Subcutaneous adipose tissue (tissue), 4 donors: Measurements from ENCODE around the gene GRM7. TPM values are rescaled to one million over a fixed set of nuclear protein-coding genes. Genes with fewer than 3 reads are reported as not detected.

ENCODE experiments used
- CTCF ChIP-seq: fragments of 450-650 bp; IDR thresholded peaks from one replicate; pipeline ENCODE4 v1.5.1; 2016; ENCODE audit warnings: low read depth, mild to moderate bottlenecking, control low read depth, antibody characterized with exemption, moderate library complexity
- total RNA-seq, 4 donors: library from RNA; depleted of rRNA; stranded (reverse); fragments of >200 nt; gene quantifications; one replicate each; pipeline ENCODE4 v1.1.0, GENCODE V29; 2016

Gene GRM7
- total RNA-seq, 4 donors from 2014 or later: 0.16 to 1.2 (median 0.90) TPM

- no peak for TF ChIP-seq CTCF
Observed at GRCh38 chr3:7447197-7447769, 586.4 kb downstream of the GRM7 start.

DNA sequence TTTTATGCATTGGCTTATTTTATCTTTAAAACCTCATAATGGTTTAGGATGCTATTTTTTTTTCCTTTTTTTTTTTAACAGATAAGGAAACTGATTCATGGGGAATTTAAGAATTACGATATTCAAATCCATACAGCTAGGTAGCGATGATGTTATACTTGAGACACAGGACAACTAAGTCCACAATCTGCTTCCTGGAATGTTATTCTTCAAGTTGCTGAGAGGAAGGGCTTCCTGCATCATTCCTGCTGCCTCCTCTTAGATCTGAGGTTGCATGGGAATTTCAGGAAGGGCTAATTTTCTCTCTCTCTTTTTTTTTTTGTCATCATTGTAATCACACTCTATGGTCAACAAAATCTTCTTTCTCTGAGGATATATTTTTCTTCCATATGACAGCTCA lies 595.5 kb downstream of the GRM7 start:
- TF ChIP-seq CTCF: no peak

DNA sequence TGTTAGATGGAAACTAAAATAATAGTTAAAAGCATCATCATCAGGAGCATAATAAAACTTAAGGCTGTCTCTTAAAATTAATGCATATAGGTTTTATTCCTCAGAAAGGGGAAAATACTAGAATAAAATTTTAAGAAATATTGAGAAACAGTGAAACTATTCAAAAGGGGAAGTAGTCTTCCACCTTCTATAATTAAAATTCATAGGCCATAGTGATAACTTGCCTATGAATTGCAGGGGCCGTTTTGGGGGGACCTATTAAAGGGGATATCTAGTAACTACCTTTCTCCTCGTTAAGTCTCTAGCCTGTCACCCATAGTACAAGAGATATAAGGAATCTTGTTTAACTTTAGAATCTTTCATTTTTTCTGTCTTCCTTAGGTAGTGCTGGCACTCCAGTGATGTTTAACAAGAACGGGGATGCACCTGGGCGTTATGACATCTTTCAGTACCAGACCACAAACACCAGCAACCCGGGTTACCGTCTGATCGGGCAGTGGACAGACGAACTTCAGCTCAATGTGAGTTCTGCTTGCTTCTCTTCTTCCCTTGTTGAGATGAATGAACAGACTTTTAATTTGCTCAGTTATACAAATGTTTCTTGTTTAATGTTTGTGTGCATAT lies 600.4 kb downstream of the GRM7 start:
- TF ChIP-seq CTCF: no peak

- TF ChIP-seq CTCF: no peak
Observed at GRCh38 chr3:7469866-7470265, 609.0 kb downstream of the GRM7 start.

- TF ChIP-seq CTCF: no peak
Observed at GRCh38 chr3:7484636-7485035, 623.7 kb downstream of the GRM7 start.

GRCh38 chr3:7487763-7488162 lies 626.8 kb downstream of the GRM7 start:
- TF ChIP-seq CTCF: no peak

DNA sequence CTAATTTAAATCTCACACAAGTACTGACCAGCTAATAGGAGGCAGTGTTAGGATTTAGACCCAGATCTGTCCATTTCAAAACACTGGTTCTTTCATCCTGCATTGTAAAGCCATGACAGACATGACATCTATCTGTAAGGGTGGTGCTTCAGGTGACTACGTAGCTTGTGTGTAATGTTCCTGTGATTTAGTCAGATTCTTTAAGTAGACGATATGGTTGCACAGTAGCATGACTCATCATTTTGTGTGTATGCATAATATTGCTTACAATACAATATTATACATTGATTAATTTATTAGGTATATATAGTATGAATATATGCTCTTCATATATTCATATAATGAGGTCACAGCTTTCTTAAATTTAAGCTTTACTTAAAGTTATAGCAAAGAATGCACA lies 628.5 kb downstream of the GRM7 start:
- no peak for TF ChIP-seq CTCF
